Astrocyte (in vitro differentiated cells and primary cell): ENCODE measurements around the gene LHFPL3. TPM values are rescaled to one million over a fixed set of nuclear protein-coding genes. Genes with fewer than 3 reads are reported as not detected.

Source experiments
- DNase-seq: peaks from one replicate; pipeline ENCODE4 v3.0.0-alpha.2; 2010; ENCODE audit warnings: low read depth
- FAIRE-seq: peaks from 2 replicates; lab custom pipeline; 2011; peaks lifted over from hg19 to GRCh38; lab: Jason Lieb, UNC
- H2AFZ ChIP-seq: 2 replicates; pipeline ENCODE4 v1.6.0; 2012; ENCODE audit warnings: low read depth, low read length, inconsistent platforms
- H3K27ac ChIP-seq: 2 replicates; pipeline ENCODE4 v1.5.1; 2011; ENCODE audit warnings: low read depth, low read length, inconsistent platforms
- H3K27me3 ChIP-seq: 2 replicates; pipeline ENCODE4 v1.6.0; 2011; ENCODE audit warnings: low read length, inconsistent platforms; ENCODE audit not compliant: insufficient read depth
- H3K36me3 ChIP-seq: 2 replicates; pipeline ENCODE4 v1.5.1; 2011; ENCODE audit warnings: low read length, inconsistent platforms; ENCODE audit not compliant: insufficient read depth
- H3K4me1 ChIP-seq: 2 replicates; pipeline ENCODE4 v1.5.1; 2011; ENCODE audit warnings: low read length, inconsistent platforms; ENCODE audit not compliant: insufficient read depth
- H3K4me2 ChIP-seq: 2 replicates; pipeline ENCODE4 v1.6.0; 2012; ENCODE audit warnings: low read length, inconsistent platforms
- H3K4me3 ChIP-seq: 2 replicates; pipeline ENCODE4 v1.5.1; 2011; ENCODE audit warnings: low read depth, mild to moderate bottlenecking, low read length, inconsistent platforms; ENCODE audit not compliant: insufficient read depth
- H3K79me2 ChIP-seq: 2 replicates; pipeline ENCODE4 v1.6.0; 2012; ENCODE audit warnings: mild to moderate bottlenecking, low read length, inconsistent platforms; ENCODE audit not compliant: insufficient read depth
- H3K9ac ChIP-seq: 2 replicates; pipeline ENCODE4 v1.6.0; 2012; ENCODE audit warnings: mild to moderate bottlenecking, low read length, inconsistent platforms
- H3K9me3 ChIP-seq: 2 replicates; pipeline ENCODE4 v1.5.1; 2012; ENCODE audit warnings: low read depth, mild to moderate bottlenecking, low read length, inconsistent platforms; ENCODE audit not compliant: insufficient read depth
- H4K20me1 ChIP-seq: 2 replicates; pipeline ENCODE4 v1.6.0; 2012; ENCODE audit warnings: low read length, inconsistent platforms; ENCODE audit not compliant: insufficient read depth
- H3K27ac Mint-ChIP-seq: one replicate; pipeline ENCODE4 v1.8.0; 2021; ENCODE audit warnings: mild to moderate bottlenecking, mixed read lengths; ENCODE audit not compliant: unreplicated experiment
- H3K27me3 Mint-ChIP-seq: one replicate; pipeline ENCODE4 v1.8.0; 2021; ENCODE audit warnings: low read depth, mixed read lengths; ENCODE audit not compliant: unreplicated experiment
- H3K36me3 Mint-ChIP-seq: one replicate; pipeline ENCODE4 v1.8.0; 2021; ENCODE audit warnings: low read depth, mixed read lengths; ENCODE audit not compliant: unreplicated experiment
- H3K4me1 Mint-ChIP-seq: one replicate; pipeline ENCODE4 v1.8.0; 2021; ENCODE audit warnings: low read depth, mixed read lengths; ENCODE audit not compliant: unreplicated experiment
- H3K4me3 Mint-ChIP-seq: one replicate; pipeline ENCODE4 v1.8.0; 2021; ENCODE audit warnings: mild to moderate bottlenecking, moderate library complexity, mixed read lengths; ENCODE audit not compliant: unreplicated experiment
- H3K9me3 Mint-ChIP-seq: one replicate; pipeline ENCODE4 v1.8.0; 2021; ENCODE audit warnings: mild to moderate bottlenecking, mixed read lengths; ENCODE audit not compliant: unreplicated experiment
- CTCF ChIP-seq: IDR thresholded peaks from 2 replicates; pipeline ENCODE4 v1.5.1; 2011; ENCODE audit warnings: low read depth, mild to moderate bottlenecking, inconsistent platforms, low read length, moderate library complexity; ENCODE audit not compliant: insufficient read depth
- EZH2 ChIP-seq: IDR thresholded peaks from 2 replicates; pipeline ENCODE4 v1.6.1; 2012; ENCODE audit warnings: mild to moderate bottlenecking, low read length, inconsistent platforms; ENCODE audit not compliant: insufficient read depth
- total RNA-seq: library from RNA; stranded (reverse); gene quantifications from 2 replicates; pipeline ENCODE4 v1.2.1, GENCODE V29; 2021

The LHFPL3 gene
- total RNA-seq, 1 donor from 2014 or later: not detected

GRCh38 chr7:104362756-104363155, 34.4 kb downstream of the LHFPL3 start:
- no peak for FAIRE-seq
- no peaks in the 10 kb centered on the region for H3K36me3 ChIP-seq
- no peaks in the 10 kb centered on the region for H3K27me3 ChIP-seq
- no peak overlapping the region for H3K4me3 ChIP-seq
- TF ChIP-seq EZH2 (no peak), CTCF (no peak)
- H3K27ac ChIP-seq: no peak overlapping the region
- Mint-ChIP-seq H3K36me3 (no peaks in the 10 kb centered on the region), H3K27ac (no peak overlapping the region), H3K27me3 (peaks cover 14% of the 10 kb centered on the region), H3K4me3 (no peak overlapping the region), H3K9me3 (no peaks in the 10 kb centered on the region), H3K4me1 (no peaks in the 10 kb centered on the region)
- no peak overlapping the region for H2AFZ ChIP-seq
- no peaks in the 10 kb centered on the region for H3K4me1 ChIP-seq
- no peaks in the 10 kb centered on the region for H3K79me2 ChIP-seq
- H4K20me1 ChIP-seq: no peaks in the 10 kb centered on the region
- no peak overlapping the region for H3K4me2 ChIP-seq
- H3K9ac ChIP-seq: no peak overlapping the region
- DNase-seq: no peak
- no peaks in the 10 kb centered on the region for H3K9me3 ChIP-seq

GRCh38 chr7:104363355-104363754, 35.0 kb downstream of the LHFPL3 start:
- TF ChIP-seq CTCF: no peak
- TF ChIP-seq EZH2: no peak
- Histone ChIP-seq H3K4me3 (no peak overlapping the region), H3K4me2 (no peak overlapping the region), H4K20me1 (no peaks in the 10 kb centered on the region), H3K27ac (no peak overlapping the region), H3K9ac (no peak overlapping the region), H3K27me3 (no peaks in the 10 kb centered on the region), H2AFZ (no peak overlapping the region), H3K9me3 (no peaks in the 10 kb centered on the region), H3K79me2 (no peaks in the 10 kb centered on the region), H3K4me1 (no peaks in the 10 kb centered on the region), H3K36me3 (no peaks in the 10 kb centered on the region)
- Mint-ChIP-seq H3K4me3 (no peak overlapping the region), H3K27ac (no peak overlapping the region), H3K9me3 (no peaks in the 10 kb centered on the region), H3K27me3 (peaks cover 14% of the 10 kb centered on the region), H3K36me3 (no peaks in the 10 kb centered on the region), H3K4me1 (no peaks in the 10 kb centered on the region)
- FAIRE-seq: no peak
- DNase-seq: no peak

- H3K9me3 Mint-ChIP-seq: no peaks in the 10 kb centered on the region
- FAIRE-seq: no peak
- no peak overlapping the region for H3K4me2 ChIP-seq
- no peak overlapping the region for H3K9ac ChIP-seq
- no peak overlapping the region for H3K4me3 ChIP-seq
- H3K27me3 Mint-ChIP-seq: peaks cover 18% of the 10 kb centered on the region
- TF ChIP-seq CTCF (no peak), EZH2 (no peak)
- H2AFZ ChIP-seq: no peak overlapping the region
- no peaks in the 10 kb centered on the region for H3K4me1 ChIP-seq
- no peaks in the 10 kb centered on the region for H3K36me3 Mint-ChIP-seq
- no peaks in the 10 kb centered on the region for H3K4me1 Mint-ChIP-seq
- no peaks in the 10 kb centered on the region for H3K36me3 ChIP-seq
- H4K20me1 ChIP-seq: no peaks in the 10 kb centered on the region
- no peak overlapping the region for H3K27ac ChIP-seq
- no peak overlapping the region for H3K4me3 Mint-ChIP-seq
- no peak for DNase-seq
- no peaks in the 10 kb centered on the region for H3K9me3 ChIP-seq
- no peak overlapping the region for H3K27ac Mint-ChIP-seq
- no peaks in the 10 kb centered on the region for H3K27me3 ChIP-seq
- no peaks in the 10 kb centered on the region for H3K79me2 ChIP-seq
Measured at GRCh38 chr7:104366390-104366789, 38.0 kb downstream of the LHFPL3 start.
